D721Med (cell line): ENCODE measurements around the gene ALDH1A3.

ENCODE experiments used
- DNase-seq: peaks from one replicate; pipeline ENCODE4 v3.0.0; 2011; ENCODE audit warnings: low spot score; ENCODE audit not compliant: insufficient read length
- FAIRE-seq: peaks from 2 replicates; lab custom pipeline; 2011; peaks lifted over from hg19 to GRCh38; lab: Jason Lieb, UNC
- TF ChIP-seq, protein P1 (sequence below): IDR thresholded peaks from 2 replicates; pipeline ENCODE4 v1.5.1; 2012; ENCODE audit warnings: mild to moderate bottlenecking, control low read depth; ENCODE audit not compliant: insufficient read depth; ENCODE audit errors: missing control alignments

ALDH1A3 gene

DNA sequence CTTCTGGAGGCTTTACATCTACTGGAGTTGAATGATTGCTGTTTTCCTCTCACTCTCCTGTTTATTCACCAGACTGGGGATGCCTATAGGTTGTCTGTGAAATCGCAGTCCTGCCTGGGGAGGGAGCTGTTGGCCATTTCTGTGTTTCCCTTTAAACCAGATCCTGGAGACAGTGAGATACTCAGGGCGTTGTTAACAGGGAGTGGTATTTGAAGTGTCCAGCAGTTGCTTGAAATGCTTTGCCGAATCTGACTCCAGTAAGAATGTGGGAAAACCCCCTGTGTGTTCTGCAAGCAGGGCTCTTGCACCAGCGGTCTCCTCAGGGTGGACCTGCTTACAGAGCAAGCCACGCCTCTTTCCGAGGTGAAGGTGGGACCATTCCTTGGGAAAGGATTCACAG, 35.2 kb downstream of the ALDH1A3 start:
- FAIRE-seq (no peak), DNase-seq (no peak)
- TF ChIP-seq, protein P1, sequence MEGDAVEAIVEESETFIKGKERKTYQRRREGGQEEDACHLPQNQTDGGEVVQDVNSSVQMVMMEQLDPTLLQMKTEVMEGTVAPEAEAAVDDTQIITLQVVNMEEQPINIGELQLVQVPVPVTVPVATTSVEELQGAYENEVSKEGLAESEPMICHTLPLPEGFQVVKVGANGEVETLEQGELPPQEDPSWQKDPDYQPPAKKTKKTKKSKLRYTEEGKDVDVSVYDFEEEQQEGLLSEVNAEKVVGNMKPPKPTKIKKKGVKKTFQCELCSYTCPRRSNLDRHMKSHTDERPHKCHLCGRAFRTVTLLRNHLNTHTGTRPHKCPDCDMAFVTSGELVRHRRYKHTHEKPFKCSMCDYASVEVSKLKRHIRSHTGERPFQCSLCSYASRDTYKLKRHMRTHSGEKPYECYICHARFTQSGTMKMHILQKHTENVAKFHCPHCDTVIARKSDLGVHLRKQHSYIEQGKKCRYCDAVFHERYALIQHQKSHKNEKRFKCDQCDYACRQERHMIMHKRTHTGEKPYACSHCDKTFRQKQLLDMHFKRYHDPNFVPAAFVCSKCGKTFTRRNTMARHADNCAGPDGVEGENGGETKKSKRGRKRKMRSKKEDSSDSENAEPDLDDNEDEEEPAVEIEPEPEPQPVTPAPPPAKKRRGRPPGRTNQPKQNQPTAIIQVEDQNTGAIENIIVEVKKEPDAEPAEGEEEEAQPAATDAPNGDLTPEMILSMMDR, result no peak

DNA sequence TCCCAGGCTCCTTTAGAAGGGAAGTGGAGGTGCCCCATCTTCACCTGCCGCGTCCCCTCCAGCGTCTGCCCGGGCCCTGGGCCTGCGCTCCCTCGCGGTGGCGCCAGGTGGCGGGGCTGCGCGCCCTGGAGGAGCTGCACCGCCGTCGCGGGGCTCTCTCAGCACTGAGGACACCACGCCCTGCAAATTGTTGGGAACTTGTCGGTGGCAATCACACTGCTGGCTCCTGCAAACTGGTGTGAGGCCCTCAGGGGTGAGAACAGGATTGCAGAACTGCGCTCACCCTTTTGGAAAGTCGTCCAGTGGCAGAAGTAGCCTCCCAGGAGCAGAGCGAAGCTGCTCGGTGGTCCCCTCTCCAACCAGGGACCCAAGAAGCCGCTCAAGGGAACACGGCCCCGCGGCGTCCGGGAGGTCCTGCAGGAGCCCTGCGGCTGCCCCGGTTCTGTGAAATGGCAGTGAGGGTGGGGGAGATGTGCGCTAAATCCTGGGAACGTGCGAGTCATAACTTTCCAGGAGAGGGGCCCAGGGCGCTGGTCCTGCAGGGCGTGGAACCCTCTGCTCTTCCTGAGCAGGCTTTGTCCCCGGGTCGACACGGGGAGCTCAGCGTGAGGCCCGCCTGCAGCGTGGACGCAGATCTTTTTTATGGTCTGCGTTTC, 38.5 kb downstream of the ALDH1A3 start:
- FAIRE-seq (no peak), DNase-seq (peak; percentile 65)
- TF ChIP-seq, protein P1, result peak; percentile 78

DNA sequence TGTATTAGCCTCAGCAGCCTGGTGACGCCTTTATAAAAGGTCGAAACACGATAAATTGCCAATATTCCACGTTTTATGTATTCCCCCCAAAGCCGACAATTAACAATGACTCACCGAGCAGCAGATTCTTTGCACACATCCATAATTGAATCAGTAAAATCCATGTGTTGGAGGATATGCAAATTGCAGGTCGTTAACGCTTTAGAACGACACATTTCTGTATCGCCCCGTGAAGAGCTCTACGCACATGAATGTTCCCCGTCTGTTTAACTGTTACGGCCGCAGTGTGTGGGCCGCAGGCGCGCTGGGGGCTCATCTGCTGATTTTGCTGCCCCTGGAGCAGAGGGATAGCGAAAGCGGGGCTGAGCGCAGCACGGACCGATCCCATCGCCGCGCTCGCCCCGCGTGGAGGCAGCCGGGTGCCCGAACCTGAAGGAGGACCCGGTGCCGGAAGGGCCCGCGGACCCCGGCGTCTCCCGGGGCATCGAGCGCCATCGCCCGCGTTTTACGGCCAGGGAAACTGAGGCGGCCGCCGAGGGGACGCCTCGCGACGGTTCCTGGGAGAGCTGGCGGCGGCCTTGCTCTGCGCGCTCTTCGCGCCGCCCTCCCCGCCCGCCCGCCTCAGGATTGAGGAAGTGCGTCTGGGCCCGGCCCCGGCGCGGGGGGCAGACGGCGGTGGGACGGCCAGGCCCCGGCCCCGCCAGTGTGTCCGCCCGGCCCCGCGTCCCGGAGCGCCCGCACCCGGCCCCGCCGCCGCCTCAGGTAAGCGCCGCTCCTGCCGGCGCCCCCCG, 39.3 kb downstream of the ALDH1A3 start, which contains the start of gene LRRK1:
TSS of gene LRRK1 (plus strand) at position 668 of the 791 bp plus-strand sequence. CDS start 5,276 bp downstream, outside the sequence.
- TF ChIP-seq, protein P1, result no peak
- FAIRE-seq (no peak), DNase-seq (no peak)

DNA sequence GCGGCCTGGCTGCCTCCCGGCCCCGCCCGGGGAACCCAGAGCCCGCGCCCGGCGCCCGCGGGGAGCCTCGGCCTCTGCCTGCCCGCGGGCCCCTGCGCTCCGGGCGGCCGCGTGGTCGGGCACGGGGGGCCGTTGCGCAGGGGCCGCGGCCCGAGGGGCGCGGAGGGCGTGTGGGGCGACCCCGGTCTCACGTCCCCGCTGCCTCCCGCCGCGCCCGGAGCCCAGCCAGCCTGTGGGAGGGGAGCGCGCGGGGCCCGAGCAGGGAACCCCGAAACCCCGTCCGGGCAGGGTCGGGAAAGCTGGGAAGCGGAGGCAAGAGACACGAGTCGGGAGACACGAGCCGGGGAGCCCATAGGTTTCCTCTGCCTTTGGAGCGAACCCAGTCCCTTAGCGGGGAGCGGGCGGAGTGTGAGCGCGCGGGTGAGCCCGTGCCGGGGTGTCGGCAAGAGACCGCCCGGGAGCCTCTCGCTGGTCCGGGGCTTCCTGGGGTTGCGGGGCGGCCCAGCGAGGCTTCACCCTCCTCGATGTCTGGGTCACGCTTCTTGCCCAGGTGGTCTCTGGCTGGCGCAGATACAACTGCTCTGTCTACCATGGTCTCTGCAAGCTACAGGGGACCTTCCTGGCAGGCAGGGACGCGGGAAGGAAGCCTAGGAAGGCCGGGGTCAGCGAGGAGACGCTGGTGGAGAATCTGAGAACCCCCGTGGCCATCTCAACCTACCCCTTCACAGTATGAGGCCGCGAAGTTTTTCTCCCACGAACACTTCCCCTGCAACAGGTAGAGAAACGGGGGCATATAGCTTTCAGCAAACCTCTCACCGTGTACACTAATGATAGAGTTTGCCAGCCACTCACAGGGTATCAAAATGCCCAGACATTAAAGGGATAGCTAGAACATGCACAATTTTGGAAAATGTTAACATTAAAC, 40.1 kb downstream of the ALDH1A3 start:
- FAIRE-seq (no peak), DNase-seq (no peak)
- TF ChIP-seq, protein P1, result no peak

DNA sequence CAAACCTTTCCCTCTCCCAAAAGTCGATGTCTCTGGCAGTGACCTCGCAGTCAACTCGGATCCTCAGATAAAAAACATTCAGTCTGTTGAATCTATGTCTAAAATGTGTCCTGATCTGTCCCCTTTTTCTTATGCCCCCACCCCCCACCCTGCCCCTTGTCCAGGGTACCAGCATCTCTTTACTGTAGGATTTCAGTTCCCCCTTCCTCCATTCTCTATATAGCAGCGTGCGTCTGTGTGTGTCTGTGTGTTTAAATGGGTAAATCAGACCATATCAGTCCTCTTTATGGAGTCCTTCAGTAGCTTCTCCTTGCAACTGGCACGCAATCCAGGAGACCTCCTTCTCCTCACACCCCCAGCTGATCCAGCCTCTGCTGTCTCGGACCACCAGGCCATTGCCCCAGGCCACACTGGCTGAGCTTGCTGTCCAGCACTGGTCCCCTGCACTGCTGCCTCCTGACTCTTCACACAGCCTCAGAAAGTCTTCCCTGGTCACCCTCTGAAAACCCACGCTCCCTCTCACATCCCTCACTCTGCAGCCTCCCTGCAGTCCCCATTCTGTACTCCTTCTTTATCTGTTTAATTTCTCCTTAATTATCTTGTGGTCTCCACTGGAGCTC, 41.0 kb downstream of the ALDH1A3 start:
- DNase-seq (no peak), FAIRE-seq (no peak)
- TF ChIP-seq, protein P1, result no peak

DNA sequence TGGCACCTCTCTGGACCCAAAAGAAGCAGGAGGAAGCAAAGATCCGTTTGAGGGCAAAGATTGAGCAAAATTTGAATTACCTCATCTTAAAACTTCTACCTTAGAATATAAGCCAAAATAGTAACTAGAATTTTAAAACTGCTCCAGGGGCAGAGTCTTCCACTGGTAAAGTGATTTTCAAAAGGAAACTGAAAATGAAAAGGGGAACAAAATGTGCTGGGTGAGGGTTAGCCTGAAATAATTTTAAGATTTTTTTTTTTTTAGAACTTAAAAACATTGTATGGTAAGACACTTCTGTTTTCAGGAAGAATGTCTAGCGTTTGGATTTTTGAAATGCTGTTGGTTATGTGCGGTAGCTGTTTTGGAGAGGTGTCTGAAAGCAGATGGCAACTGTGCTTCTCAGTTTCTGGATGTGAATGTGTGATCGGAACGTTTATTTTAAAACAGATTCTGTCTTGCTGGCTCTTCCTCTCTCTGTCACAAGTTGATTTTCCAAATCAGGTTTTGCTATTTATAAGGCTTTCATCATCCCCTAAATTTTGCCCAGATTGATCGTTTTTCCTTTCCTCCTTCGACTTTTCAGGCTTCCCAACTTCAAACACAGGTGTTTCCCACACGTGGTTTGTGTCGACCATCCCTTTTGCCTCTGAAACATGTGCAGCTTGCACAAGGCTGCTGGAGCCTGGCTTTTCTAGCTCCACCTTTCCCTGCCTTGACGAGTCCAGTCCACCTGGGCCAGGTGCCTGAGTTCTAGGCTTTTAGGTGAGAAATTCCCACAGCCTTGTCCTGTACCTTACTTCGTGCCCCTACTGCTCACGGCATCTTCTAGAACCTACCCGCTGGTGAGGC, 42.8 kb downstream of the ALDH1A3 start:
- TF ChIP-seq, protein P1, result no peak
- FAIRE-seq (no peak), DNase-seq (no peak)
